Caki2 (cell line): ENCODE data around the gene ZSCAN10. TPM values are rescaled to one million over a fixed set of nuclear protein-coding genes. Genes with fewer than 3 reads are reported as not detected.
"Not testable (repeated sequence)": the region's sequence is repeated elsewhere in the genome, so short reads cannot be mapped to it uniquely, and the experiment has no call there.

Experiments used
- DNase-seq: peaks from one replicate; pipeline ENCODE4 v3.0.0-alpha.2; 2015; ENCODE audit warnings: low read depth
- in situ Hi-C: cut with HindIII; loops from 2 replicates; pipeline ENCODE4 v1.10.0; 2016; ENCODE audit warnings: low sequenced_read_pairs, low pct_unique_long_range_greater_than_20kb, mixed read lengths
- total RNA-seq: library from RNA; depleted of rRNA; stranded (reverse); fragments of >200 nt; shearing (Covaris generic); gene quantifications from 2 replicates; pipeline ENCODE4 v1.2.3, GENCODE V29; 2014; ENCODE audit warnings: low replicate concordance

The ZSCAN10 gene
- total RNA-seq, 1 experiment from 2014 or later, result not detected

- in situ Hi-C loops, DNase-seq: not testable (repeated sequence)
Measured at GRCh38 chr16:3072576-3073263, 26.4 kb downstream of the ZSCAN10 start.

- DNase-seq, in situ Hi-C loops: not testable (repeated sequence)
Measured at GRCh38 chr16:3072148-3072547, 26.9 kb downstream of the ZSCAN10 start.

- in situ Hi-C loops, result no loop called here
- no peak for DNase-seq
Measured at GRCh38 chr16:3071655-3072054, 27.4 kb downstream of the ZSCAN10 start.

- in situ Hi-C loops, result no loop called here
- no peak for DNase-seq
Measured at GRCh38 chr16:3070608-3071111, 28.4 kb downstream of the ZSCAN10 start.

GRCh38 chr16:3069146-3069545, 29.9 kb downstream of the ZSCAN10 start:
- DNase-seq, in situ Hi-C loops: not testable (repeated sequence)

- no peak for DNase-seq
- in situ Hi-C loops, result no loop called here
Measured at GRCh38 chr16:3068487-3068886, 30.6 kb downstream of the ZSCAN10 start.

- in situ Hi-C loops, result no loop called here
- no peak for DNase-seq
Measured at GRCh38 chr16:3066440-3066748, 32.7 kb downstream of the ZSCAN10 start.

- DNase-seq, result no peak
- in situ Hi-C loops, result no loop called here
Measured at GRCh38 chr16:3065742-3066439, 33.2 kb downstream of the ZSCAN10 start.

GRCh38 chr16:3065069-3065741, 33.9 kb downstream of the ZSCAN10 start, which contains the start of gene IL32:
TSS of gene IL32 (plus strand) at chr16:3065640. CDS start at chr16:3065812, 172 bp downstream.
- peak; percentile 77 for DNase-seq
- in situ Hi-C loops, result no loop called here

GRCh38 chr16:3063625-3064386, 35.3 kb downstream of the ZSCAN10 start:
- in situ Hi-C loops, result no loop called here
- no peak for DNase-seq

GRCh38 chr16:3062553-3062952, 36.5 kb downstream of the ZSCAN10 start:
- DNase-seq, result no peak
- in situ Hi-C loops, result no loop called here

GRCh38 chr16:3060339-3061127, 38.6 kb downstream of the ZSCAN10 start:
- DNase-seq, result no peak
- in situ Hi-C loops, result no loop called here

- DNase-seq, result no peak
- in situ Hi-C loops, result no loop called here
Measured at GRCh38 chr16:3059723-3060242, 39.3 kb downstream of the ZSCAN10 start.

GRCh38 chr16:3059041-3059722, 39.9 kb downstream of the ZSCAN10 start:
- DNase-seq, result peak; percentile 95

GRCh38 chr16:3058139-3059030, 40.7 kb downstream of the ZSCAN10 start:
- DNase-seq, result no peak
- in situ Hi-C loops, result no loop called here

More at GRCh38 chr16:3059041-3059722, 39.9 kb downstream of the ZSCAN10 start:
- in situ Hi-C loops, result no loop called here
